Measurements from ENCODE around the gene TXNDC11. TPM values are rescaled to one million over a fixed set of nuclear protein-coding genes. Genes with fewer than 3 reads are reported as not detected.

The TXNDC11 gene
- total and polyA plus RNA-seq, 9 of the 15 experiments (the other 6 are each of a cell fraction or from before 2014, with no cell fraction given), result 0.66 to 32.6 (median 26.2) TPM

GRCh38 chr16:11698271-11698689 lies 44.4 kb downstream of the TXNDC11 start:
- H3K4me2 ChIP-seq (ENCODE audit: insufficient read depth, low read length), result no peak overlapping the region
- 77% methylated on average over 6 of the region's 7 CpGs for WGBS (ENCODE audit: insufficient coverage, low coverage, missing lambda C conversion rate)
- in situ Hi-C loops (cut with MboI) (no loop called here), intact Hi-C loops (cut with micrococcal nuclease) (no loop called here)
- no peaks in the 10 kb centered on the region for H3K4me1 ChIP-seq (replicated peaks in 1 of 2; ENCODE audit: control insufficient read depth in 2 of 2, insufficient read depth in 2 of 2, low read length in 2 of 2)
- CTCF ChIA-PET (ENCODE audit: low intra/inter-chr PET ratio), result no interaction called here
- peaks cover 3% of the 10 kb centered on the region for H3K9me1 ChIP-seq (ENCODE audit: control insufficient read depth, insufficient read depth, low read length)
- H3K27me3 ChIP-seq (ENCODE audit: control insufficient read depth in 2 of 2, insufficient read depth in 2 of 2, low read length in 2 of 2), result no peaks in the 10 kb centered on the region
- no peak overlapping the region for H3K27ac ChIP-seq (ENCODE audit: extremely low read depth, low read depth, low read length)
- H4K20me1 ChIP-seq (replicated peaks; ENCODE audit: control insufficient read depth, insufficient read depth, low read length), result no peaks in the 10 kb centered on the region
- H3K79me2 ChIP-seq (ENCODE audit: control insufficient read depth, insufficient read depth, low read length), result no peaks in the 10 kb centered on the region
- no peak for FAIRE-seq
- no peak for DNase-seq (ENCODE audit: extremely low read depth in 1 of 4, low spot score in 3 of 4)
- peak in 2 of 3 experiments; percentile 24 to 33; a peak in 2 of 6 replicates for TF ChIP-seq CTCF (IDR thresholded peaks at IDR 0.05 in 2 of 3, conservative IDR thresholded peaks at IDR 0.05 in 1 of 3; ENCODE audit: insufficient read depth in 2 of 3, low read depth in 1 of 3, low read length in 3 of 3)
- TF ChIP-seq, protein P1, sequence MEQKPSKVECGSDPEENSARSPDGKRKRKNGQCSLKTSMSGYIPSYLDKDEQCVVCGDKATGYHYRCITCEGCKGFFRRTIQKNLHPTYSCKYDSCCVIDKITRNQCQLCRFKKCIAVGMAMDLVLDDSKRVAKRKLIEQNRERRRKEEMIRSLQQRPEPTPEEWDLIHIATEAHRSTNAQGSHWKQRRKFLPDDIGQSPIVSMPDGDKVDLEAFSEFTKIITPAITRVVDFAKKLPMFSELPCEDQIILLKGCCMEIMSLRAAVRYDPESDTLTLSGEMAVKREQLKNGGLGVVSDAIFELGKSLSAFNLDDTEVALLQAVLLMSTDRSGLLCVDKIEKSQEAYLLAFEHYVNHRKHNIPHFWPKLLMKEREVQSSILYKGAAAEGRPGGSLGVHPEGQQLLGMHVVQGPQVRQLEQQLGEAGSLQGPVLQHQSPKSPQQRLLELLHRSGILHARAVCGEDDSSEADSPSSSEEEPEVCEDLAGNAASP (IDR thresholded peaks at IDR 0.05), result no peak
- no peak overlapping the region for H3K9ac ChIP-seq (ENCODE audit: insufficient read depth in 1 of 2, low read depth in 2 of 2, low read length in 2 of 2)
- H3K36me3 ChIP-seq (ENCODE audit: control insufficient read depth, insufficient read depth, low read length), result peaks cover 76% of the 10 kb centered on the region
- no peaks in the 10 kb centered on the region for H3K9me3 ChIP-seq (replicated peaks; ENCODE audit: control insufficient read depth, insufficient read depth, low read depth, low read length)
- ATAC-seq, result 0 out of 3 replicates have a peak, but pooled peaks have one; percentile 26
- no peak overlapping the region for H2AFZ ChIP-seq (ENCODE audit: low read depth, low read length)
- no TSS peak for BruUV-seq (replicated peaks)
- POLR2A ChIA-PET, result no interaction called here
- no peak overlapping the region for H3K4me3 ChIP-seq
